Stimulated activated CD8-positive, alpha-beta memory T cell treated with anti-CD3 and anti-CD28 coated beads, Interleukin-12 subunit alpha, Interleukin-12 subunit beta, amount 100 ng/mL, for 1 hour (primary cell): ENCODE measurements around the gene RSPO4.

Source experiments
- DNase-seq: peaks from one replicate; pipeline ENCODE4 v3.0.0-alpha.2; 2020; ENCODE audit warnings: low read depth

RSPO4 gene

GRCh38 chr20:910132-910869 lies 91.8 kb downstream of the RSPO4 start:
- no peak for DNase-seq

GRCh38 chr20:909641-910040 lies 92.5 kb downstream of the RSPO4 start:
- DNase-seq, result no peak
